Gastrocnemius medialis (tissue), 4 donors: ENCODE results near the gene GPC6.

ENCODE experiments used
- POLR2A ChIP-seq, 2 donors: fragments of 450-650 bp; IDR thresholded peaks; one replicate each; pipeline ENCODE4 v1.6.1; 2017; ENCODE audit warnings: antibody characterized with exemption in 2 of 2, mild to moderate bottlenecking in 2 of 2, moderate library complexity in 2 of 2
- TF ChIP-seq, protein P1 (sequence below), 5 experiments: fragments of 450-650 bp in 3 of 5; fragments of 200-600 bp in 2 of 5; sonication (generic) in 2 of 5; IDR thresholded peaks in 4 of 5; conservative IDR thresholded peaks in 1 of 5; 1 replicate in 4 of 5; 2 replicates in 1 of 5; pipeline ENCODE4 v1.5.1; 2016 to 2019; ENCODE audit warnings: antibody characterized with exemption in 5 of 5, mild to moderate bottlenecking in 3 of 5, moderate library complexity in 3 of 5

DNA sequence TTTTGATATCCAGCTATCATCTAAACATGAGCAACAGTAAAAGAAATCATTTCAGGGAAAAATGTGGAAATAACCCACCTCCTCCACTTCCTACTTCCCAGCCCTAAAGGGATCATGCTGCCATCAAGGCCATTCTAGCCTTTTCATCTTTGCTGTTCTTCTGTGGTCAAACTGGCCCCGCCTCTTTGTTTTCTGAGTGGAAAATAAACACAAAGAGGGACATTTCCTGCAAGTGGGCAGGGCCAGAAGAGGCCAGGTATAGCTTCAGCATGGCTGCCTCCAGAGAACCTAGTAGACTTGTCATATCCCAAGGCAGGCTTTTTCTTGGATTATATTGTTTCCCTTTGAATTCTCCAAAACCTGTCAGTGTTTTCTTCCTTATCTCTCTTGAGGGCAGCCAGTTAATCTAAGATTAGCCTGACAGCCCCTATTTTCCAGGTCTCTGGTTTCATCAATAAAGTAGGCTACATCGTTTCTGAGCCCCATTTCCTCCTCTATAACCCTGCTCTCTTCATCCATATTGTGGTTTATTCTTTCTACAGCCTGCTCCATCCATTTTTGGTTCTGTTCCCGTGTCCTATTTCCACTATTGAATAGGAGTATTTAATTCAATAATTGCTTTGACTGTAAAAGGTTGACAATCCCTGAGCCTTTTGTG, 117.6 kb downstream of the GPC6 start:
- TF ChIP-seq, protein P1, sequence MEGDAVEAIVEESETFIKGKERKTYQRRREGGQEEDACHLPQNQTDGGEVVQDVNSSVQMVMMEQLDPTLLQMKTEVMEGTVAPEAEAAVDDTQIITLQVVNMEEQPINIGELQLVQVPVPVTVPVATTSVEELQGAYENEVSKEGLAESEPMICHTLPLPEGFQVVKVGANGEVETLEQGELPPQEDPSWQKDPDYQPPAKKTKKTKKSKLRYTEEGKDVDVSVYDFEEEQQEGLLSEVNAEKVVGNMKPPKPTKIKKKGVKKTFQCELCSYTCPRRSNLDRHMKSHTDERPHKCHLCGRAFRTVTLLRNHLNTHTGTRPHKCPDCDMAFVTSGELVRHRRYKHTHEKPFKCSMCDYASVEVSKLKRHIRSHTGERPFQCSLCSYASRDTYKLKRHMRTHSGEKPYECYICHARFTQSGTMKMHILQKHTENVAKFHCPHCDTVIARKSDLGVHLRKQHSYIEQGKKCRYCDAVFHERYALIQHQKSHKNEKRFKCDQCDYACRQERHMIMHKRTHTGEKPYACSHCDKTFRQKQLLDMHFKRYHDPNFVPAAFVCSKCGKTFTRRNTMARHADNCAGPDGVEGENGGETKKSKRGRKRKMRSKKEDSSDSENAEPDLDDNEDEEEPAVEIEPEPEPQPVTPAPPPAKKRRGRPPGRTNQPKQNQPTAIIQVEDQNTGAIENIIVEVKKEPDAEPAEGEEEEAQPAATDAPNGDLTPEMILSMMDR (IDR thresholded peaks at IDR 0.05 in 4 of 5, conservative IDR thresholded peaks at IDR 0.05 in 1 of 5), result no peak
- no peak for TF ChIP-seq POLR2A (IDR thresholded peaks at IDR 0.05)
